Activated naive CD4-positive, alpha-beta T cell treated with anti-CD3 and anti-CD28 coated beads, Interleukin-2, amount 50 U/mL, for 16 hours (primary cell): ENCODE measurements around the gene ARPP19.
"Not testable (repeated sequence)": the region's sequence is repeated elsewhere in the genome, so short reads cannot be mapped to it uniquely, and the experiment has no call there.

Source experiments
- DNase-seq: peaks from one replicate; pipeline ENCODE4 v3.0.0-alpha.2; 2020

ARPP19 gene

DNA sequence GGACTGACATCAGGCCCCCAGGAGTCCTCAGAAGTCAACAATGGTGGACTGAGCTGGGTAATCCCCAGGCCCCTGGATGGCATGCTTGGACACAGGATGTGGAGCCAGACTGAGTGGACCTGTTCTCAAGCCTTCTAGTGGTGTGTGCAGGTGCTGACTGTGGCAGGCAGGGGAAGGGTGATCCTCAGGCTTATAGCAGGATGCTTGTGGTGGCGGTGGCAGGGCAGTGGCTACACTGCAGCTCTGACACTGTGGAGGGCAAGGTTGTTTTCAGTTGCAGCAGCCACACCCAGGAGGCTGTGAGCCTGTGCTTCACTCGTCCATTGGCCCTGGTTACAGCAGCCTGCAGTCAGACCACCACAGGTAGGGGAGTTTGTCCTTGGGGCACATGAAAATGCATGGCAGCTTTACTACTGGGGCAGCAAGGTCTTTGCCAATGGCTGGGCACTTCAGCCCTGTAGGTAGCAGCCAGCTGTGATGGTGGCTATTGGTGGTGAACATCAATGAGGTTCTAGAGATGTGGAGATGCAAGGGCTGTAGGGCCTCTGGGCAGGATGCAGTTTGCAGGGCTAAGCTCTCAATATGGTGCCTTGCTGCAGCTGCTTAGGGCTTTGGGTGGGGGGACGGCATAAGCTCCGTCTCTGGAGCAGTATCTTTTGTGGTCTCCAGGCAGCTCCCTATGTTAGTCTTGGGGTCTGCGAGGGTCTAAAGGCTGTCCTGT lies 22.6 kb downstream of the ARPP19 start:
- DNase-seq: no peak

DNA sequence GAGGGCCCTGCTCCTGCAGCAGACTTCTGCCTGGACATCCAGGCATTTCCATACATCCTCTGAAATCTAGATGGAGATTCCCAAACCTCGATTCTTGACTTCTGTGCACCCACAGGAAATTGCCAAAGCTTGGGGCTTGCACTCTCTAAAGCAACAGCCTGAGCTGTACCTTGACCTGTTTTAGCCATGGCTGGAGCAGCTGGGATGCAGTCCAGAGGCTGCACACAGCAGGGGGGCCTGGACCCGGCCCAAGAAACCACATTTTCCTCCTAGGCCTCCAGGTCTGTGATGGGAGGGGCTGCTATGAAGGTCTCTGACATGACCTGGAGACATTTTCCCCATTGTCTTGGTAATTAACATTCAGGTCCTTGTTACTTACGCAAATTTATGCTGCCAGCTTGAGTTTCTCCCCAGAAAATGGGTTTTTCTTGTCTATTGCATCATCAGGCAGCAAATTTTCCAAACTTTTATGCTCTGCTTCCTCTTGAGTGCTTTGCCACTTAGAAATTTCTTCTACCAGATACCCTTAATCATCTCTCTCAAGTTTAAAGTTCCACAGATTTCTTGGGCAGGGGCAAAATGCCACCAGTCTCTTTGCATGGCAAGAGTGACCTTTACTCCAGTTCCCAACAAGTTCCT lies 28.3 kb downstream of the ARPP19 start:
- no peak for DNase-seq

DNA sequence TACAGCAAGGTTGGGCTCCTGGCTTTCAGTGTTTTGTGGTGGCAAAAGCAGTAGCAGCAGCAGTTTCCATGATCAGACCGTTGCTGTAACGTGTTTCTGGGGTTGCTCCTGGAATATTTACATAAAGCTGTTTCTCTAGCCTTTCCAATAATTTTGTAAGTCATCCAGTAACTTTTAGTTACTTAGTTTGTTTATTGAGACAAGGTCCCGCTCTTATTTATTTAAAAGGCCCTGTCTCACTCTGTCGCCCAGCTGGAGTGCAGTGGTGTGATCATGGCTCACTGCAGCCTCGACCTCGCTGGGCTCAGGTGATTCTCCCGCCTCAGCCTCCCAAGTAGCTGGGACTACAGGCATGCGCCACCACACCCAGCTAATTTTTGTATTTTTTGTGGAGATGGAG lies 31.4 kb downstream of the ARPP19 start:
- DNase-seq: no peak

DNA sequence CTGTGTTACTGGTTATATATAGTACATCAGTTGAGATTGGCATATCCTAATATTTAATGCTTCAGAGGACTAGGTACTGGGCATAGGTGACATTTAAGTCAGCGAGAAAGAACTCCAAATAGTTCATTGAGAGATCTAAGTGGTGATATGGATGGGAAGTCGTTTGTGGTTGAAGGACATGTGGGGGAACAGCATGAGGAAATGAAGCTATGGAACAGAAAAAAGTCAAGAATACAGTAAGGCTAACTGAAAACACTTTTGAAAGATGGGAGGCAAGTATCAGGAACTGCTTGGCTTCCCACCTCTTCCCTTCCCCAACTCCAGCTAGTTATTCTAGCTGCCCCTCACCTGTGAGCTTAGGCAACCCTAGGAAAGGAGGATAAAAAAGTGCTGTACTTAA lies 36.4 kb downstream of the ARPP19 start:
- DNase-seq: no peak

- DNase-seq: no peak
Observed at GRCh38 chr15:52529940-52530339, 38.9 kb downstream of the ARPP19 start.

DNA sequence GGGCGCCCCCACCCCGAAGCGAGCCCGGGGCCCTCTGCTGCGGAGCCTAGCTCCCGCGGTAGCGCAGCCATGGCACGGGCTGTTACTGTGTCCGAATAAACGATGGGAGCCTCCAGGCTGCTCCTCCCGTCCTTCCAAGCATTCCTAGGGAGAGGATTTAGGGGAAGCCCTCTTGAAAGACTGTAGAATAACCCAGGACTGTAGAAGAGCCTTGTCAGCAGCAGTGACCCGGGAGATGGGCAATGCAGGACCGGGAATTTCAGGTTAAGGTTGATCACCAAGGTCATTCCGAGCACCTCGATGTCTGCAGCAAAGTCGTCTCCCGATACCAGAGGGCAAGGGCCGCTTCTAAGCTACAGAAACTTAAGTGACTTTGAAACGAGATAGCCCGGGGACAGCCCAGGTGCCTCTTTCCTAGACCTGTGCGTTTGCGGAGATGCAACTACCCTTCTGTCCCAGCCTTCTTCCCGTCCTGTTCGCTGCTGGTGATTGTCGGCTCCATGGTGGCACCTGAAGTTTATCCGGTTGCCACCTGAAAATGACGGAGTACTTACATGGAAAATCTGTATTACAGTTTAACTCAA lies 39.4 kb downstream of the ARPP19 start:
- DNase-seq: peak; percentile 16

DNA sequence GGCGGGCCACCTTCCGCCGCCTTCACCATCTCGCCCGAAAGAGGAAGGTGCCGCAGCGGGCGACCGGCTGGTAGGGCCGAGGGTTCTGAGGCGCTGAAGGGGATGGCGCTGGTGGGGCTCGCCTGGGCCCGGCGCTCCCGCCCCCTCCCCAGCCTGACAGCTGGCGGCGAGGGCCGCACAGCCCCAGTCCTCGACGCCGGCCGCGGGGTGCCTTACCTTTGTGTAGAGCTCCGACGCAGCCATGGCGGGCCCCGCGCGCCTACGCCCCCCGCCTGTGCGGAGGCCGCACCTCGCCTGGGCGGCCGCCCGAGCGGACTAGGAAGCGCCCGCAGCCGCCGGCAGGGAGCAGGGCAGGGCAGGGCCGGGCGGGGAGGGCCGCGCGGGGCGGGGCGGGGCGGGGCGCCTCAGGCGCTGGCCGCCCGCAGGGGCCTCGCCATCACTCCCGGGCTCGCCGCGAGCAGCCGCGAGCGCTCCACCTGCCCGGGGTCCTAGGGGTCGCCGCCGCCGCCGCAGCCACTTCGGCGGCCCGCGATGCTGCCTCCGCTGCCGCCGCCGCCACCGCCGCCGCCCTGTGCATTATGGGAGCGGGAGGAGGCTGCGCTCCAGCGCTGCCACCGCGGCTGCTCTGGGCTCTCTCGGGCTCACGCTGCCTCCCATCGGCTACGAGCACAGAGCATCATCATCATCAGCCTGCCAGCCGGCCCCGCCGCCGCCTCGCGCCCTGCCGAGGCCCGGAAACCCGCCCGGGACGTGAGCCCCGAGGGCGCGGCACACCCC lies 40.1 kb downstream of the ARPP19 start, which contains the start of gene MYO5A:
Gene MYO5A (minus strand): TSS at position 317 of the 777 bp plus-strand sequence. CDS start 74 bp downstream, at position 243.
- peak; percentile 82 for DNase-seq

- peak; percentile 52 for DNase-seq
Observed at GRCh38 chr15:52527911-52528563, 40.8 kb downstream of the ARPP19 start.

DNA sequence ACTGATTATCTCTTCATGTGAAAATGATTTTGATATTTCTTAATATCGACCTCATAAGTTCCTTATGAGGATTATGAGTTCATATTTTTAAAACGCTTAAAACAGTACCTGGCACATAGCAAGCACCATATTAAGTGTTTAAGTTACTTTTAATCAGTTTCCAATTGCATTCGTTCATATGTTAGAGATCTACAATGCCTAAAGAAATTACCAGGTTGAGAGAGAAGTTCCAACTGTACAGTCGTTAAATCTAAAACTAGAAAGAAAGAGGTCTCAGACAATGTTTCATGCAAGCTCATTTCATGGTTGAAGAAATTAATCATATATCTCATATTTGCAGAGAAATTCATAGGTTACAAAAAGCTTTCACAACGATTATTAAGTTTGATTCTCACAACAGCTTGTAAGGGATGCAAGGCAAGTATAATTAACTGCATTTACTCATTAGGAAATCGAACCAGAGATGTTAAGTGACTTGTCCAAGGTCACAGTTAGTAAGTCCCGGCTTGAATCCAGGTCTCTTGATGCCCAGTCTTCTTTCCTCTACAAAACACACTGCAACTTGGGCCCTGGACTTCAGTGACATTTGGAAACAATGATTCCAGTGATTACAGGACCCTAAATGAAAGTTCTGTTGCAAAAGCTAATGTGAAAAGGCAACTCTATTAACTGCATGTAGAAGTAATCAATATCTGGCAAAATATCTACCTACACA lies 41.5 kb downstream of the ARPP19 start:
- no peak for DNase-seq

DNA sequence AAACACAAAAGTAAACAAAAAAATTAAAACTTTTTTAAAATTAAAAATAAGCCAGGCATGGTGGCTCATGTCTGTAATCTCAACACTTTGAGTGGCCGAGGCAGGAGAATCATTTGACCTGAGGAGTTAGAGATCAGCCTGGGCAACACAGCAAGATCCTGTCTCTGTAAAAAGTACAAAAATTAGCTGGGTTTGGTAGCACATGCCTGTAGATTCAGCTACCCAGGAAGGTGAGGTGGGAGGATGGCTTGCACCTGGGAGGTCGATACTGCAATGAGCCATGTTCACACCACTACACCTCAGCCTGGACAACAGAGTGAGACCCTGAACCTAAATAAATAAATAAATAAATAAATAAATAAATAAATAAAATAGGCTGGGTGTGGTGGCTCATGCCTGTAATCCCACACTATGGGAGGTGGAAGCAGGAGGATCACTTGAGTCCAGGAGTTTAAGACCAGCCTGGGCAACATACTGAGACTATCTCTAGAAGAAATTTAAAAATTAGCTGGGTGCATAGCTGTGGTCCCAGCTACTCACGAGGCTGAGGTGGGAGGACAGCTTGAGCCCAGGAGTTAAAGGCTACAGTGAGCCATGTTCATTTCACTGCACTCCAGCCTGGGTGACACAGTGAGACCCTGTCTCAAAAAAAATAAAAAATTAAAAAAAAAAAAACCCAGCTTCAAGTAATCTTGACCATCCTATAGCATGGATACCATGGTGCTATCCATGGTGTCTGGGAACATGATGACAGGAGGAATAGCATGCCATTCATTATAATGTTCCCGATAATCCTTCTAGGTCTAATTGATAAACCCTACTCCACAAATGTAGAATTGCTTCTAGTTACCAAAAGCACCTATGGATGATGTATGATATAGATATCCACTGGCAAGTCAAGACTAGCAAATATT lies 44.4 kb downstream of the ARPP19 start:
- DNase-seq: no peak

- DNase-seq: no peak
Observed at GRCh38 chr15:52523647-52524046, 45.2 kb downstream of the ARPP19 start.

- no peak for DNase-seq
Observed at GRCh38 chr15:52523192-52523591, 45.6 kb downstream of the ARPP19 start.

DNA sequence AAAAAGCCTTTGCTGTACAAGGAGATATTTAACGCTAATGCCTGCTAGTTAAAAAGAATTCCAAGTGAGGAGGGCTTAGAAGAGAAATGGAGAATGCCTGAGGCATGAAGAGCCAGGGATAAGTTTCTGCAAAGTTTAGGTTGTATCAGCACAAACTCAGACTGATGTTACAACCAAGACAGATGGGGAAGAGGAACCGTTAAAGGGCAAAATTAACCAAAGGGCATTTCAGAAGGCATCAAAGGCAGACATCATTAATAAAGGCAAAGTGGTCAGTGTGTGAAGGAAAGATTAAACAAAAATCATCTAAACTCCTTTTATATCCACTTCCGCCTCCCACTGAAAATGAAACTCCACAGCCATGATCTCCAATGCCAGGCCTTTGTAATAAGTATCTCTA lies 47.1 kb downstream of the ARPP19 start:
- no peak for DNase-seq

- DNase-seq: no peak
Observed at GRCh38 chr15:52520421-52520820, 48.4 kb downstream of the ARPP19 start.

DNA sequence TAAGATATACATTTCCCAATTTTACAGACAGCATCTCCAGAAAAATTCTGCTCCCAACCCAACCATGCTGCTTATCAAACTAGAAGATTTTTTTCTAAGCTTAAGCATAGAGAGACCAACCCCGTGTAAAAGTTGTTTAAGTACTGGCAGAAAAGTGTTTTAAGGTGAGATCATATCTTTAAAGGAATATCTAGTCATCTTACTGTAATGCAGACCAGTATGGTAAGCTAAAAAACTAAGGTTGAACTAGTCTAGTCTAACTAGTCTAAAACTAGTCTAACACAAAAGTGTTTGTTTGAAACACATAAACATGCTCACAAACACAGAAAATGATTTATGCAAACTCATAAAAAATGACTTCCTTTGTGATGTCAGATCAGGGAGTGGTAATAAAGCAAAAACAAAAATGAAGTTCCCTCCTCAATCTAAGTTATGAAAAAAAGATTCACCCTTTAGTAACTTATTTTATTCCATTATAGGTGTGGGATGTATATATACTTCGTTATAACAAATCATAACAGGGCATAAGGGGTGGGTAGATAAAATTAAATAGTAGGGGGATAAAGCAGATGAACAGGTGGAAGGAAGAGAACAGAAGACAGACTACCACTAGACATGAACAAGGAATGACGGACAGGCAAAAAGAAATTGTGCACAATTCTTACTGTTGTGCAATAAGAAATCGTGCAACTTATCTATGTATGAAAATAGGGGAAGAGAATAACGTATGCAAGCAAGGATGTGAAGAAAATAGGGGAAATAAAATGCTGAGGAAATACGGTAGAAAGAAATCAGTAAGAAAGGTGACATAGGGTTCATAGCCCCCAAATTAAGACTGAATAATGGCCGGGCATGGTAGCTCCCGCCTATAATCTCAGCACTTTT lies 50.1 kb downstream of the ARPP19 start:
- no peak for DNase-seq

DNA sequence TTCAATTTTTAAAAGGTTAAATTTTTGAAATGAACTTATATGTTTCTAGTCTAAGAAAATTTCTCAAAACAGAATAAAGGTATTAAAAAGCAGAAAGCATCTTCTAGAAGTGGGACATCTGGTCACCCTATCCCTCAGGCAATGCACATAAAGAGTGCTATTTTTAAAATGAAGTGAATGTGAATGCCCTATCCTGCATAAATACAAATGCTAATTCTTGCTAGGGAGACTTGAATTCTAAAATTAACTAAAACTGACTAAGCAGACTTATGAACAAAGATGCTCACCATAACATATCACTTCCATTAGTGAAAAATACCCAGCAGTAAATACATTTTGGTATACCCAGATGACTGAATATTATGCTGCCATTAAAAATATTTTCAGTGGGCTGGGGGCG lies 51.8 kb downstream of the ARPP19 start:
- DNase-seq: no peak

DNA sequence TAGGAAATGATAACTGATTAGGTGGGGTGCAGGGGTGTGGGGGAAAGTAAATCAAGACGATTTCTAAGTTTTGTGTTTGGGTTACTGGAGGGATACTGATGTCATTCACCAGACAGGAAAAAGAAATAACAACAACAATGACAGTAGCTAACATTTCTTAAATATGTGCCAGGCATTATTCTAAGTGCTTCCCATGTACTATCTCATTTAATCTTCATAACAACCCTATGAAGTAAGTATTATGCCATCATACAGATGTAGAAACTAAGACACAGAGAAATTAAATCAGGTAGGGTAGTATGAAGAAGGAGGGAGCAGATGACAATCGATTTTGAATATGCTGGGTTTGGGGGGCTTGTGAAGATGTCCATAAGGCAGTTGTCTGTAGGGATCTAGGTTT lies 53.5 kb downstream of the ARPP19 start:
- DNase-seq: no peak

DNA sequence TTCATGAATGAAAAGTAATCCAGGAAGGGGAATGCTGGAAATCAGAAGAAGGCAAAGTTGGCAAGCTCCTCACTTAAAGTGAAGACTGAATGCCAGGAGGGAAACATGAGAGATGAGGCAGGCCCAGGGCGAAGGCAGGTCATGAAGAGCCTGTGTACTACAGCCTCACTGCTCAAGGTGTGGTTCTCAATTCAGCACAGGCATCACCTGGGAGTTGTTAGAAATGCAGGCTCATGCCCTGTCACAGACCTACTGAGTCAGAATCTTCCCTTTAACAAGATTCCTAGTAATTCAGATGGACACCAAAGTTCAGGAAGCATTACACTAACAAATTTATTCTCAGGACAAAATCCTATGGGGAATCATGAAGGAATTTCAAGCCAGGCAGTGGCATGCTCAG lies 54.3 kb downstream of the ARPP19 start:
- DNase-seq: no peak

GRCh38 chr15:52512869-52513268 lies 56.0 kb downstream of the ARPP19 start:
- not testable (repeated sequence) for DNase-seq

- DNase-seq: no peak
Observed at GRCh38 chr15:52511084-52511483, 57.7 kb downstream of the ARPP19 start.
